CD4-positive, alpha-beta T cell treated with Interleukin-17A for 4 hours (primary cell): Measurements from ENCODE around the gene CDC20.
A peak's percentile ranks its signal among the peaks of the same experiment; 100 is the strongest.

Experiments
- DNase-seq: peaks from one replicate; pipeline ENCODE4 v3.0.0-alpha.2; 2020; ENCODE audit warnings: mixed read lengths

CDC20 gene

DNA sequence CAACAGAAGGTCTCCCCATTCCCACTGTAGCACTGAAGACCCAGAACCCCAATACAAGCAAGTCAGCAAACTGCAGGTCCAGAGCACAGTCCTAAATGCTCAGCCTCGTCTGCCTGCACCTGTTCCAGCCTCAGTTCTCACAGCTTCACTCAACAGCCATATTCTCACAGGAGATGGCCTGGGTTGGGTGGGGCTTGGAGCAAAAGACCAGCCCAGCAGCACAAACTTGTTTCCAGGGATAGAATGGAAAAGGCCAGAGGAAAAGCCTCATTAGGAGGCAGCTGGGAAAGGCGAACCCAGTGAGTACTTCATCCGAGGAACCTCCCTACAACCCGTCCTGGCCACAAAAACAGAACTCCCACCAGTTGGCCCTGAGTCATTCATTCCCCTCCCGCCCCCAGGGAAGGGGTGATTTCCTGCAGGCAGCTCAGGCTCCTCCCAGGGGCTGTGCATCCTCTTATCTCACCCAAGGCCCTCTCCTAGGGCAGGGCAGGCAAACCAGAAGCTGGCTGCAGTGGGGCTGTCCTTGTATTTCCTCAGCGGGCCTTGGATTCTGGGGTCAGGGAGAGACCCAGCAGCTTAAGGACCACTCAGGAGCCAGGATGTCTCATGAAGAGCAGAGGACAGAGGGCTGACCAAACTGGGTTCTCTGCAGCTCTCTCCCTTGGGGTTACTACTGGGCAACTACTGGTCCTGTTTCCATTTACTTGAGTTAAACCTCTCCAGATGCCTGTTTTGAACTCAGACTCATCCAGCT lies 28.6 kb upstream of the CDC20 start:
- DNase-seq = peak; percentile 50

DNA sequence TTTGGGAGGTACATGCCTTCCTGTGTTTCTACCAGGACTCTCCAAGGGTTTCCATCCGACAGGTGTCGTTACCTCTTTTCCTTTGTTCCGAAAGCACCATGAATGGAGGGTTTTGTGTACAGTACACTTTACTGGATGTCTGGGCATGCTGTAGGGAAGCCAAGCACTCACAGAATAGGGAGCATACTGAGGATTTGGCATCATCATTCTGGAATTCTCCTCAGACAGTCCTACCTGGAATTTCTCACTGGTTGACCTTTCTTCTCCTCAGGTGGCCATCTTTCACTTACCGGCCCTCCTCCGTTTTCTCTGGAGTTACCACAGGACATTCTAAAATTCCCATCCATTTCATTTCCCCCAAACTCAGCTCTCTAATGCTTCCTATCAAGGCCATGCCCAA lies 27.1 kb upstream of the CDC20 start:
- DNase-seq = no peak

DNA sequence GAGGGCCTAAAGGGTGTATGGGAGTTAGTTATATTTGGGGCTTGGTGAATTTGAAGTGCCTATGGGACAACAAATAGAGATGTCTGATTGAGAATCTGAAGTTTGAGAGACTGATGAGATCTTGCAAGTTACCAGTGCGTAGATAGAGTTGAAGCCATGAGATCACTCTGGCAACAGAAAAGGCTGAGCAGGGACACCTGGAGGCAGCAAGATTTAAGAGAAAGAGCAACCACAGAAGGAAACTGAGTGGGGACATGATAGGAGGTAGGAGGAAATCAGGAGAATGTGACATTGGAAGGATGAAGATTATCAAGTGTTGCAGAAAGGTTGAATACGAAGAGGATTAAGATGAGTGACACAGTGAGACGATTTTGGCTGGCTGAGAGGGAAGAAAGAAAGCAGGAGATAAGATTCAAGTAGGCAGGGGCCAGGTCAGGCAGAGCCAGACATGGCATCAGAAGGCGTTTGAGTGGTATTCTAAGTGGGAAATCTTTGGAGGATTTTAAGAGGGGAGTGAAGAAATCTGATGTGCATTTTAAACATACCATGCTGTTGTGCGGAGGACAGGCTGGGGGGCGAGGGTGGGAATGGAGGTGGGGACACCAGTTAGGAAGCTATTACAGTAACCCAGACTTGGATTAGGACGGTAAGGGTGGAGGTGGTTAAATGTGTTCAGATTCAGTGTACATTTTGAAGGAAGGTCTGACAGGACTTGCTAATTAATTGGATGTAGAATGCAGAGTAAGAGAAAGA lies 24.2 kb upstream of the CDC20 start:
- DNase-seq = no peak

DNA sequence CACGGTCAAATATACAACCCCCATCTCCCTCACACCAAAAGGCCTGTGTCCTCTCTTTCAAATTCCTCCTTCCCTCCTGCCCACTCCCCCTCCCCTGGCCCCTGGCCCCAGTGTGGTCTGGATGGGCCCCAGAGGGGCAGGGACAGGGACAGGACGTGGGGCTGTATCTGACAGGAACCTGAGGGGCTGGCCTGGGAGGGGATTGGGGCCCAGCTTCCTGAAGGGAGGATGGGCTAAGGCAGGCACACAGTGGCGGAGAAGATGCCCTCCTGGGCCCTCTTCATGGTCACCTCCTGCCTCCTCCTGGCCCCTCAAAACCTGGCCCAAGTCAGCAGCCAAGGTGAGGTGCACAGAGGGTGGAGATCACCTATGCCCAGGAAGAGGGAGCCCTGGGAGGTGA lies 21.2 kb upstream of the CDC20 start, which contains the start of gene MPL:
Gene MPL, plus strand, starts transcription at position 231 of the 400 bp plus-strand sequence. Its CDS starts 31 bp downstream, at position 262.
- DNase-seq = no peak

DNA sequence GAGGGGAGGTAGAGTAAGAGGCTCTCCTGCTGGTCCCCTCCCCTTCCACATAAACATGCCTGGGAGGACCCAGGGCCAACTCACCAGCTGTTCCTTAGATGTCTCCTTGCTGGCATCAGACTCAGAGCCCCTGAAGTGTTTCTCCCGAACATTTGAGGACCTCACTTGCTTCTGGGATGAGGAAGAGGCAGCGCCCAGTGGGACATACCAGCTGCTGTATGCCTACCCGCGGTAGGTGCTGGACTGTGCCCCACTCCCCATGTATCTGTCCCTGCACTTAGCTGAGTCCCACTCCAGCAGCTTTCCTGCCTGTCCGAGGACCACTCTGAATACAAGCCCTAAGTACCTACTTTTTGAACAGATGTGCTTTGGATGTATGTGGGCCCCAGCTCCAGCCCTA lies 20.8 kb upstream of the CDC20 start:
- no peak for DNase-seq

DNA sequence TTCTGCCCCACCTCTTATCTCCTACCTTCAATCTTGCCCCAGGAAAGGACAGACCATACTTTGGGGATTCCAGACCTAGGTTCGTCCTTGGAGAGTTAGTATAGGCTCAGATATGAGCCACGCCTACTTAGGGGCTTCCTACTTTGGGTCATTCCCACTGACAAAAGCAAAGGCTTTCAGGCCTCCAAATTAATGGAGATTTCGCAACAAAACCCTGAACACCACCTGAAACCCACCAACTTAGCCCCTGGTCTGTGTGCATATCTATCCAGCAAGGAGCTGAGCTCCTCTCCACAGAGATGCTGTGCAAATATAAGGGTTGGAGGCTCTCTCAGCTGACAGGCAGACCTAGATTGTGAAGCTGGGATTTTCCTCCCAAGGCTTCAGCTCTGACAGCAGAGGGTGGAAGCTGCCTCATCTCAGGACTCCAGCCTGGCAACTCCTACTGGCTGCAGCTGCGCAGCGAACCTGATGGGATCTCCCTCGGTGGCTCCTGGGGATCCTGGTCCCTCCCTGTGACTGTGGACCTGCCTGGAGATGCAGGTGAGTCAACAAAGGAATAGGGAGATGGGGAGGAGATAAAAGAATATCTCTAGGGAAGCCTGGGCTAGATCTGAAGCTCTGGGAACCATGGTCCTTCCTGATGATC lies 19.1 kb upstream of the CDC20 start:
- no peak for DNase-seq

DNA sequence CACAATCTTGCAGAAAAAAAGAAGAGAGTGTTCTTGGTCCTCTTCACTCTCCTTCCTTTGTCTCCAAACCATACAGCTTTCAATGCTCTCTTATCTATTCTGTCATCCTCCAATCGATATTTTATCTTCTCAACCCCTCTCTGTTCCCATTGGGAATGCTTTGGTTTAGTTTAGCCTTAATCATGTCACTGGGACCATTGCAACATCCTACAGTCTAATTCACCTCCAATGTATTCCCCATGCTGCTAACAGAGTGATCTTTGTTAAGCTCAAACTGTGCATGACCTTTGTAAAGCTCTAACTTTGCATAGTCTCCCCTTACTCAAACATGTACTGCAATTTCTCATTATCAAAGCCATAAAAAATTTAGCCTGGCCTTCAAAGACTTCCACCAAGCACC lies 18.2 kb upstream of the CDC20 start:
- no peak for DNase-seq

DNA sequence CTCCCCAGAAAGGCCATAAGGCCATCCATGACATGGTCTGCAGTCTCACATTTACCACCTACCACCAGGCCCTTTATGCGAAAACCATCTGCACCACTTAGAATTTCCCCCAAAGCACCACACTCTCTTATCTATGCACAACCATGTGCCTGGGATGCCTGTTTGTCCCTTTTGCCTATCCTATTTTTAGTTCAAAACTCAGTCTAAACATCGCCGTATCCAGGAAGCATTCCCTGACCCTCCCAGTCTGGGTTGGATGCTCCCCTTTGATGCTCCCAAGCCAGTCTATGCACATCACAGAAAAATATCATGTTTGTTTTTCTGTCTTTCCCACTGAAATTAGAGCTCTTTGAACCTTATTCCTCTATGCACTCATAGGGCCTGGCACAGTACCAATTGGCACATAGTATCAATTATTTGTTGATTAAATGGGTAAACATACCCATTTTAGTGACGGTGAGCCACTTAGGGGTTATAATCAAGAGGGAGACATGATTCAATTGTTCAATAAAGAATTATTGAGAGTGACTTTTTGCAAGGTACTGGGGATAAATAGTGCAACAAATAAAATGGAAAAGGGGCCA lies 14.4 kb upstream of the CDC20 start:
- no peak for DNase-seq

DNA sequence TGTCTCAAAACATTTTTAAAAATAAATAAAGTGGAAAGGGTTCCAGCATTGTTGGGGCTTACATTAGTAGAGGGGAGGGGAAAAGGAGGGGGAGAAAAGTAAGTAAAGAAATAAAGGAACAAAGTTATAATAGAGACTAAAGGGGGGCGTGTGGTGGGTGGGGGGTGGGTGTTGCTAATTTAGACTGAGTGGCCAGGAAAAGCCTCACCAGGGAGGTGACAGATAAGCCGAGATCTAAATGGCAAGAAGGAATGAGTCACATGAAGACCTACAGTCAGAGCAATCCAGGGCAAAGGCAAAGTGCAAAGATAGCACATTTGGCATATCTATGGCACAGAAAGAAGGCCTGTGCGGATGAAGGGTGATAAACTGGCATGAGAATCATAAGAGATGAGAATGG lies 13.7 kb upstream of the CDC20 start:
- DNase-seq = no peak

DNA sequence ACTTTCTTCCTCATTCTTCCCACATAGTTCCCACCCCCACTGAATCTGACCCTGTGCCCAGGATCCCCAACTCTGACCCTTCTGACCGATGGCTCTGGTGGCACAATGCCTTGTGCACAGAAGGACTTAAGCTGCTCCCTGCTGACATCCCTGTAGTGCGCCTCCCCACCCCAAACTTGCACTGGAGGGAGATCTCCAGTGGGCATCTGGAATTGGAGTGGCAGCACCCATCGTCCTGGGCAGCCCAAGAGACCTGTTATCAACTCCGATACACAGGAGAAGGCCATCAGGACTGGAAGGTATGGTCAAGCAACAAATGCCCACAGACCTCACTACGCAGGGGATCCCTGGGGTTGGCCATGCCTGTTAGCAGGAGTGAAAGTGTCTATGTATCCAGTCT lies 12.1 kb upstream of the CDC20 start:
- DNase-seq = no peak

DNA sequence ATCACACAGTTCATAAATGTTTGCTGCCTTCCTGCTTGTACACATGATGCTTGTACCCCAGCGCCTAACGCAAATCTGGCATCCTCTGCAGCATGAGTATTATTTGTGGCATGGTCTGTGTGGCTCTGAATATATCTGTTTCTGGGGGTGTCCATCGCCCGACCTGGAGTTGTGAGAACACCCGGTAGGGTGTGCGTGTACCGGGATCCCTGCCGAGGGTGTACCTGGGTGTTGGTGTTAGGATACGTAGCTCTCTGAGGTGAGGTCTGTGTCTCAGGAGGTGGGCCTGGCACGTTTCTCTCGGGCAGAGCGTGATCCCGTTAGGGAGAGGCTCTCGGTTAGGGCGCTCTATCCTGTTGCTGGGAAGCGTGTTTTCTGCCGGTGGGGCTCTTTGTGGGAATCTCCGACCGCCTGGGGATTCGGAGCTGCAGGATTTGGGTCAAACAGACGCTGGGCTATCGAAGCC lies 10.4 kb upstream of the CDC20 start:
- no peak for DNase-seq

DNA sequence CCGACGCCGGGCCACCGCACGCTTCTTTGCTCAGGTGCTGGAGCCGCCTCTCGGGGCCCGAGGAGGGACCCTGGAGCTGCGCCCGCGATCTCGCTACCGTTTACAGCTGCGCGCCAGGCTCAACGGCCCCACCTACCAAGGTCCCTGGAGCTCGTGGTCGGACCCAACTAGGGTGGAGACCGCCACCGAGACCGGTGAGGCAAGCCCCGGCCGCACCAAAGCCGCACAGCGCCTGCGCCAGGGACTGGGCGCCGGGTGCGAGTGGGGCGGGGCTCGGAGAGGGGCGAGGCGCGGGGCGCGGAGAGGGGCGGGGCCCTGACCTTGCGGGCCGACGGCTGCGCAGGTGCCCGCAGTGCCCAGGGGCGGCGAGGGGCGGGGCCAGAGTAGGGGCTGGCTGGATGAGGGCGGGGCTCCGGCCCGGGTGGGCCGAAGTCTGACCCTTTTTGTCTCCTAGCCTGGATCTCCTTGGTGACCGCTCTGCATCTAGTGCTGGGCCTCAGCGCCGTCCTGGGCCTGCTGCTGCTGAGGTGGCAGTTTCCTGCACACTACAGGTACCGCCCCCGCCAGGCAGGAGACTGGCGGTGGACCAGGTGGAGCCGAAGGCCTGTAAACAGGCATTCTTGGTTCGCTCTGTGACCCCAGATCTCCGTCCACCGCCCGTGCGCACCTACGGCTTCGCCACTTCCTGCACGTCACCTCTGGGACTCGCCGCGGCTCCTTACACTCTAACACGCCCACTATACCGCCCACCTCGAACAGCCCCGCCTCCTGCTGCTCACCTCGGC lies 9.8 kb upstream of the CDC20 start:
- DNase-seq = peak; percentile 69

DNA sequence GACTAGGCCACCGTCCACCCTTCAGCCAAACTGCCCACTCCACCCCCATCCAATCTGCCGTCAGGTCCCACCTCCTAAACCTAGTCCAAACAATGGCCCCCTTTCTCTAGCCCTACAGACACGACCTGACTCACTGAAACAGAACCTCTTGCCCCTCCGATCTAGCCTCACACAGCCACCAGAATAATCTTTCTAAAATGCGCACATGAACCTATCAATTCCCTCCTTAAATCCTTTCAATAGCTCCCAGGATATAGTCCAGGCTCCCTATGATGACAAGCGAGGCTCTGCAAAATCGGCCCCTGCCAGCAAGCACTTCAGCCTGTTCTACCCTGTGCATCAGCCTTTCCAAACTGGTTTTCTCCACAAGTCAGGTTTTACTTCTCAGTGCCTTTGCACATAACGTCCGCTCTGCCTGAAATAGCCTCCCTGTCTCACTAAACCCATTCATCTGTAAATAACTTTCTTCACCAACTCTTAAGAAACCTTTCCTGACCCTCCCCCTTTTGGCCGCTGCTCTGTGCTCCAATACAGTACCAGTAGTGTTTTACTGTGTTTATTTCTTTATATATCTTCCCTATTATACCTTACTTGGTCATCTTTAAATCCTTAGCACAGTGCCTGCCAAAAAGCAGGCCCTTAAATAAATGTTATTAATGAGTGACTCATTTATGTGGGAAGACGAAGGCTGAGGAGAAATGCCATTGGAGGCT lies 9.0 kb upstream of the CDC20 start:
- no peak for DNase-seq

DNA sequence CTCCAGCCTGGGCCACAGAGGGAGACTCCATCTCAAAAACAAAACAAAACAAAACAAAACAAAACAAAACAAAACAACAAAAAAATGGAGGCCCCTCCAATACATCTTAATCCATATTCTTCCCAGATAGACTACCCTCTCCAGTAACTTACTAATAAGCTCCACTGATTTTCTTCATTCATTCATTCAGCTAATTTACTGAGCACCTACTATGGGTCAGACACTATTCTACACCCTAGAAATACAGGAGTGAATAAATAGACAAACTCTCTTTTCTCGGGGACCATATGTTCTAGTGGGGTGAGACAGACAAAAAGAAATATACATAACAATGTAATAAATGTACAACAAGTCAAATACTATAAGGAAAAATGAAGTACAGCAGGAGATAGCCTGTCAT lies 7.8 kb upstream of the CDC20 start:
- DNase-seq = no peak

DNA sequence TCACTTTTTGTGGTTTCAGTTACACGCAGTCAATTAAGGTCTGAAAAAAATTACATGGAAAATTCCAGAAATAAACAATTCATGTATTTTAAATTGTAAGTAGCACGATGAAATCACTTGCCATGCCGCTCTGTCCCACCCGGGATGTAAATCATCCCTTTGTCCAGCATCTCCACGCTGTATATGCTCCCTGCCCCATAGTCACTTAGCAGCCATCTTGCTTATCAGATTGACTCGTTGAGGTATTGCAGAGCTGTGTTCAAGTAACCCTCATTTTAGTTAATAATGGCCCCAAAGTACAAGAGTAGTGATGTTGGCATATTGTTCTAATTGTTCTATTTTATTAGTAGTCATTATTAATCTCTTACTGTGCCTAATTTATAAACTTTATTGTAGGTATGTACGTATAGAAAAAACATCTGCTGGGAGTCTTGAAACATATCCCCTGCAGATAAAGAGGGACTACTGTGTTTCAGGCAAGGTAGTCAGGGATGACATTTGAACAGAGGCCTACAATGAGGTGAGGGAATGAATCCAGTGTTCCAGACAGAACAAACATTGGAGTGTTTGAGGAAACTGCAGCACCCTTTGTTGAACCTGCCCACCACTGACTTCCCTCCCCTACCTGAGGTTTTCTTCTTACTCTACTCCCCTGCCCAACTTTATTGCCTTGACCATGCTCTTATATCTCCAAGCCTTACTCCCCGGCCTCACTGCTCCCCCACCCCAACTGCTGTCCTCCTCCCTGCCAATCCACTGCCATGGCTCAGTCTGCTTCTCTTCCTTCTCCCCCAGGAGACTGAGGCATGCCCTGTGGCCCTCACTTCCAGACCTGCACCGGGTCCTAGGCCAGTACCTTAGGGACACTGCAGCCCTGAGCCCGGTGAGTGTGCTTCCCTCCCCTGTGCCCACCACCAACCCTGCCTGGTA lies 7.1 kb upstream of the CDC20 start:
- no peak for DNase-seq

DNA sequence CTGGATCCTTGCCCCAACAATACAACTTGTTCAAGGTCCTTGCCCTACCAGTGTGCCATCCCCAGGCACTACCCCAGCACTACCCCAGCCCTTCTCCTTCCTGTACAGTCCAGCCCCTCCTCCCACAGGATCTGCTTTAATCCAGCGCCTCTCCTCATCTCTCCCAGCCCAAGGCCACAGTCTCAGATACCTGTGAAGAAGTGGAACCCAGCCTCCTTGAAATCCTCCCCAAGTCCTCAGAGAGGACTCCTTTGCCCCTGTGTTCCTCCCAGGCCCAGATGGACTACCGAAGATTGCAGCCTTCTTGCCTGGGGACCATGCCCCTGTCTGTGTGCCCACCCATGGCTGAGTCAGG lies 6.5 kb upstream of the CDC20 start:
- DNase-seq = no peak

DNA sequence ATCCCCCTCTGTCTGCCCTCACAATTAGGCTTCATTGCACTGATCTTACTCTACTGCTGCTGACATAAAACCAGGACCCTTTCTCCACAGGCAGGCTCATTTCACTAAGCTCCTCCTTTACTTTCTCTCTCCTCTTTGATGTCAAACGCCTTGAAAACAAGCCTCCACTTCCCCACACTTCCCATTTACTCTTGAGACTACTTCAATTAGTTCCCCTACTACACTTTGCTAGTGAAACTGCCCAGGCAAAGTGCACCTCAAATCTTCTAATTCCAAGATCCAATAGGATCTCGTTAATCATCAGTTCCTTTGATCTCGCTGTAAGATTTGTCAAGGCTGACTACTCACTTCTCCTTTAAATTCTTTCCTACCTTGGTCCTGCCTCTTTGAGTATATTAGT lies 5.9 kb upstream of the CDC20 start:
- DNase-seq = no peak

DNA sequence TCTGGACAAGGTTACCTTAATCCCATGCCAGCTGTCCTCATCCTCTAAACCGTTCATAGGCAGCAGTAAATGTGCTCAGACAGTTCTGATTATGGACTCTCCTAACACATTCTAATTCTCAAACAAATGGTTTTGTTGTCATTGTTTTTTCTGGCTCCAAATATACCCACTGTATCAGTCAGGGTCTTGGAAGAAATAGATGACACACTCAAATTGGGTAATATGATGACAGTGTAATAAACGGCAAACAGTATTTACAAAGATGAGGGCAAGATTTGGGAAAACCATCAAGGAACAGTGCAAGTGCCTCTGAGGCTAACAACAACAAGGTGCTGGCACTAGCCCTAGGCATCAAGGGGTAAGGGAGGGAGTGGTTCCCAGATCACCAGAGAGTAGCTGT lies 4.3 kb upstream of the CDC20 start:
- DNase-seq = no peak

DNA sequence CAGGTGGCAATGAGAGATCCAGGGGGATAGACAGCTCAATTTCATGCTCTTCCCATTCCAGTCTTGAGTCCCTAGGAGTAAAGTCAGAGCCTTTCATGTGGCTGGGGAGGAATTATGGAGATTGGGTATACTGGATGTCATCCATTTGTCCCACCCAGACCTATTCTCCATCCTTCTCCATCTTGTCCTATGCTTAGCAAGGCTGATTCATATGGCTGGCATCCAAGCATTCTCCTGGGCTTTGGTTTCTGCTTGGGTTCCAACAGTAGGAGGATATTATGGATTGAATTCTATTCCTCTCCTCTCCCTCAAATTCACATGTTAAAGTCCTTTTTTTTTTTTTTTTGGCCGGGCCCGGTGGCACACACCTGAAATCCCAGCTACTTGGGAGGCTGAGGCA lies 3.8 kb upstream of the CDC20 start:
- DNase-seq = no peak

DNA sequence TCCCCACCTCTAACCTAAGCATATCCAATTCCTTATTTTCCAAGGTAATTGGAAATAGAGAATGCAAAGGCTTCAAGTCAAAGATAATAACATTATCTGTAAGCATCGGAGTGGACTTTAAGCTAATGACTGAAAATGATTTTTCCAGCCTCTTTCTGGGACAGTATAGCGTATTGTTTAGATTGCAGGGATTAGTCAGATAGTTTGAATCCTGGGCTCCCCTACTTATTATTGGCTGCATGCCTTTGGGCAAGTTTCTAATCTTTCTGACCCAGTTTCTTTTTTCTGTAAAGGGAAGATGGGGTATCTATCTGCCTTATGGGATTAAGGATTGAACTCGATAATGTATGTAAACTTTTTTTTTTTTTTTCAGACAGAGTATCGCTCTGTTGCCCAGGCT lies 1.5 kb upstream of the CDC20 start:
- DNase-seq = no peak
